ENCODE data around the gene SLC1A3.

SLC1A3 gene

GRCh38 chr5:36658038-36658756, 51.8 kb downstream of the SLC1A3 start:
- no peak for FAIRE-seq

GRCh38 chr5:36659411-36659810, 53.0 kb downstream of the SLC1A3 start:
- FAIRE-seq, result no peak

GRCh38 chr5:36660397-36661049, 54.1 kb downstream of the SLC1A3 start:
- FAIRE-seq, result no peak

GRCh38 chr5:36661456-36662220, 55.2 kb downstream of the SLC1A3 start:
- no peak for FAIRE-seq

GRCh38 chr5:36662291-36662851, 56.0 kb downstream of the SLC1A3 start:
- no peak for FAIRE-seq

GRCh38 chr5:36664766-36665165, 58.4 kb downstream of the SLC1A3 start:
- no peak for FAIRE-seq

- FAIRE-seq, result no peak
These were observed 59.2 kb downstream of the SLC1A3 start for GRCh38 chr5:36665628-36666027.

- FAIRE-seq, result no peak
These were observed 59.9 kb downstream of the SLC1A3 start for GRCh38 chr5:36666274-36666673.

- FAIRE-seq, result no peak
These were observed 60.6 kb downstream of the SLC1A3 start for GRCh38 chr5:36666986-36667385.

- no peak for FAIRE-seq
These were observed 61.4 kb downstream of the SLC1A3 start for GRCh38 chr5:36667824-36668223.

GRCh38 chr5:36669015-36669651, 62.7 kb downstream of the SLC1A3 start:
- no peak for FAIRE-seq

GRCh38 chr5:36670548-36670947, 64.1 kb downstream of the SLC1A3 start:
- no peak for FAIRE-seq

- FAIRE-seq, result no peak
These were observed 68.9 kb downstream of the SLC1A3 start for GRCh38 chr5:36675282-36675681.

- no peak for FAIRE-seq
These were observed 73.0 kb downstream of the SLC1A3 start for GRCh38 chr5:36679221-36679989.

GRCh38 chr5:36680066-36680465, 73.7 kb downstream of the SLC1A3 start:
- no peak for FAIRE-seq

- FAIRE-seq, result no peak
These were observed 75.3 kb downstream of the SLC1A3 start for GRCh38 chr5:36681711-36682110.

GRCh38 chr5:36682499-36682898, 76.1 kb downstream of the SLC1A3 start:
- no peak for FAIRE-seq

GRCh38 chr5:36683821-36684434, 77.5 kb downstream of the SLC1A3 start:
- FAIRE-seq, result no peak

- no peak for FAIRE-seq
These were observed 79.4 kb downstream of the SLC1A3 start for GRCh38 chr5:36685631-36686288.

- FAIRE-seq, result no peak
These were observed 80.5 kb downstream of the SLC1A3 start for GRCh38 chr5:36686881-36687280.

GRCh38 chr5:36688722-36689121, 82.3 kb downstream of the SLC1A3 start:
- FAIRE-seq, result no peak

Data from TTC549 (cell line).